ENCODE data around the gene WNT10A.

DNA sequence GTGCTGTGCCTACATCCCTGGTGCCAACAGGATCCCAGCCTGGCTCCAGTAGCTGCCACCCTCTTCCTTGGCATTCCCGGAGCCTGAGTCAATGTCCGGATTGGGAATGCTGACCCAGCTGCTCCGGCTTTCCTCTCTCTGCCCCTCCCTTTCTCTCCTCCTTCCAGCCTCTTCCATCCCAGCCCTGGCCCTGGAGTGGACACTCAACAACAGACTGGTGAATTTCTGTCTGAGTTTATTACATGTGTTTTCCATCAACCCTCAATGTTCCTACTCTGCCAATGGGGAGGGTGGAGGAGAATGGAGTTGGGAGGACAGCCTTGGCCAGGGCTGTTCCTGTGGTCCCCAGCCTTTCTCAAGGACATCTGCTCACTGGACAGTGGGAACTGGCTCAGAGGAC, 48.1 kb upstream of the WNT10A start:
- TF ChIP-seq POLR2AphosphoS5 (IDR thresholded peaks at IDR 0.05) (no peak), POLR2A (IDR thresholded peaks at IDR 0.05) (no peak)
